NCI-H2029 (cell line): ENCODE data around the gene PFKL.

Experiments used
- DNase-seq: peaks from one replicate; lab custom pipeline; 2025; lab: John Stamatoyannopoulos, UW

Gene PFKL

DNA sequence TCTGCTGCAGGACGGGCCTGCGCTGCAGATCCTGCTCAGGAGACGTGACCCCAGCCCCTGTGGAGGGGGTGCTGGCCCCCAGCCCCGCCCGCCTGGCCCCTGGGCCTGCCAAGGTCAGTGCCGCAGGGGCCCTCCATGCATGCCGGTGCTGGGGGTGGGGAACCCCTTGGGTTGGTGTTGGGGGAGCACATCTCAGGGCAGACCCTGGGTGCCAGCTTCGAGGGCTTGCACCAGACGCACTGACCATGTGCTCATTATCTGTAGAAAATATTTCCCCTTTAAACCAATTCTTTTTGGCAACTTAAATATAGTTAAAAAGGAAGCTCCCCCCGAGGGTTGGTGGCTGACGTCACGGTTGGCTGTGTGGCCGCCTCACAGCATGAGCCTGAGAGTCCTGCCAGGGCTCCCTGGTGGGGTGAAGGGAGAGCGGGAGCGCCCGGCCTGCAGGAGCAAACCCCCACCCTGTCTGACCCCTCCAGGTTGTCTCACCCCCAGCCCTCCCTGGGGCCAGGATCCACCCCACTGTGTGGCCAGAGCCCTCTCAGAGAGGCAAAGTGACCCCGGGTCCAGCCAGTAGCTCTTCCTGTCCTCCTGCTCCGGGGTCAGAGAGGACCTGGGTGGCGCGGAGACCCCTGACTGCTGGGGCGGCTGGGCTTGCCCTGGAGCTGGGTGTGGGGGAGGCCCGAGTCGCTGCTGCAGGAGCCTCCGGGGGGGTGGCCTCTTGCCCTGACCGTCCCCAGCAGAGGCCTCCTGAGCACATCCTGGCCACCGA, 5.3 kb upstream of the PFKL start:
- no peak for DNase-seq

DNA sequence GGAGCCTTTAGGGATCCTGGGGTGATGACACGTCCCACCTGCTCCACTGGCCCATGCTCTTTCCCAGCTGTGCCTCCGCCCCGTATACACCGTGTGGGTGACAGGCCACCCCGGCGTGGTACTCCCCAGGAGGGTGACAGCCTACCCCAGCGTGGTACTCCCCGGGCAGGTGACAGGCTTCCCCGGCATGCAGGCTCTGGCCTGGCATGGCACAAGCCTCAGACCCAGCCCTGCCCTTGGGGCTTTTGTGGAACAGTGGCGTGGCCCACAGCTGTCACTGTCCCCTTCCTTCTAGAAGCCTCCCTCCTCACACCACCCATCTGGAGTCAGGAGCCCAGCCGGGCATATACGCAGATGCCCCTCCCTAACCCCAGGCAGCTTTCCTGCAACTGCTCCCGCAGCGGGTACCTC, 4.7 kb upstream of the PFKL start:
- no peak for DNase-seq

DNA sequence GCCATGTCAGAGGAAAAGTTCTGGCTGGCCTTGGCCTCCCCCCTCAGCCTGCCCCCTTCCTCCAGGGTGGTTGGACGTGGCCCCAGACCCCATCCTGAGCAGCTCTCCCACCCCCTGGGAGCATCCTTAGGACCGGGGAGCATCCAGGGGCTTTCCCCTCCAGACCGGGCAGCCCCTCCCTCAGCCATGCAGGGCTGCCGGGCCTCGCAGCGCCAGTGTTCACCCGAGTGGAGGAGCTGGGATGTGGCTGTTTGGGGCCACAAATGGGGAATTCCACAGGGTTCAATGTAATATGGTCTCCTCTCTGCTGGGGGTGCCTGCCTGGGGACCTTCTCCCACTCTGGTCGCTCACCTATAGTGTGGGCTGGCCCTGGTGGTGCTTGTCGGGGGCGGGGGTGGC, 4.2 kb upstream of the PFKL start:
- DNase-seq = no peak

DNA sequence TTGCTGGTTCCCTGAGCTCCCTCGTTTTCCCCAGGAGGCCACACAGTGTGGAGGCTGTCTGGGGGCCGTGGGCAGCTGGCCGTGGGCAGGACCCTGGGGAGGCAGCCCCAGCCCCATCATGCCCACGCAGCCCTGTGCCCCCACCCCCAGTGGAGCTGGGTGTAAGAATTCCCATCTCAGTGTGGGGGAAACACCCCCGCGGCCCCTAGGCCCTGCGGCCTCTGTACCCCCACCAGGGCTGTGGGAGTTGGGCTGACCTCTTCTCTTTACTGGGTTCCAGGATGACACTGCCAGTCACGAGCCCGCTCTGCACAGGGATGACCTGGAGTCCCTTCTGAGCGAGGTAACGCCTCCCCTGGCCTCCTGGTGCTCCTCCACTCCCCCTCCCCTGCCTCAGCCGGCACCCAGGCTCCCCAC, 3.7 kb upstream of the PFKL start:
- no peak for DNase-seq

DNA sequence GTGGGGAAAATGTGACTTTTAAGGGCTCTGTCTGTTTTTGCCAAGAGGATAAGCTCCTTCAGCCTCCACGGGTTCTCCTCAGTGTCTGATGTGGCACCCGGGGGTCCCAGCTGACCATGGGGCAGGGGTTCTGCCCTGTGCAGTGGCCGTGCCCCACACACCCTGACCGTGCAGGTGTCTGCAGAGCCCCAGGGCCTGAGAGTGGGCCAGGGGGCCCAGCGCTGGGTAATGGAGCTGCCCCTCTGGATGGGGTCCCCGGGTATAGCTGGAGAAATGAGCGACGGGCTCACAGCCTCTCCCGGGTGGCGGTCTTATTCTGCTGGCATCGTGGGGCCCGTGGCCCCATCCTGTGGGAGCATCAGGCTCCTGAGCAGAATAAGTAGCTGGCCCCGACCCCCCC, 2.9 kb upstream of the PFKL start:
- DNase-seq = no peak

DNA sequence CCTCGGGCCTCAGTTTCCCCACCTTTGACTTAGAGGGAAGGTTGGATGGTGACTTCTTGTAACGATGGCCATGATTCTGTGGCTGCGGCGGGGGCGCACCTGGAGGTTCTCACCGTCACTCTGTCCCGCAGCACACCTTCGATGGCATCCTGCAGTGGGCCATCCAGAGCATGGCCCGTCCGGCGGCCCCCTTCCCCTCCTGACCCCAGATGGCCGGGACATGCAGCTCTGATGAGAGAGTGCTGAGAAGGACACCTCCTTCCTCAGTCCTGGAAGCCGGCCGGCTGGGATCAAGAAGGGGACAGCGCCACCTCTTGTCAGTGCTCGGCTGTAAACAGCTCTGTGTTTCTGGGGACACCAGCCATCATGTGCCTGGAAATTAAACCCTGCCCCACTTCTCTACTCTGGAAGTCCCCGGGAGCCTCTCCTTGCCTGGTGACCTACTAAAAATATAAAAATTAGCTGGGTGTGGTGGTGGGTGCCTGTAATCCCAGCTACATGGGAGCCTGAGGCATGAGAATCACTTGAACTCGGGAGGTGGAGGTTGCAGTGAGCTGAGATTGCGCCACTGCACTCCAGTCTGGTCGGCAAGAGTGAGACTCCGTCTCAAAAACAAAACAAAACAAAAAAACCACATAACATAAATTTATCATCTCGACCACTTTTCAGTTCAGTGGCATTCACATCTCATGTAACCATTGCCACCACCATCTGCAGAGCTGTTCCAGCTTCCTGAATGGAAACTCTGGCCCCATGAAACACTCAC, 2.1 kb upstream of the PFKL start:
- peak; percentile 70 for DNase-seq

DNA sequence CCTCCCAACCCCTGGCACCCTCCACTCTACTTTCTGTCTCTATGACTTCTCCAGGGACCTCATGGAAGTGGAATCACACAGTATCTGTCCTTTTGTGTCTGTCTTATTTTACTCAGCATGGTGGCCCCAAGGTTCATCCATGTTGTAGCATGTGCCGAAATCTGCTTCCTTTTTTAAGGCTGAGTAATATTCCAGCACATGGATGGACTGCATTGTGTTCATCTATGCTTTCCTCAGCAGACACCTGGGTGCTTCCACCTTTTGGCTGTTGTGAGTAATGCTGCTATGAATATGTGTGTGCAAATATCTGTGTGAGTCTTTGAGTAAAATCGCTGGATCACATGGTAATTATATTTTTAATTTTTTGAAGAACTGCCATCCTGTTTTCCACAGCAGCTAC, 1.6 kb upstream of the PFKL start:
- DNase-seq = no peak

DNA sequence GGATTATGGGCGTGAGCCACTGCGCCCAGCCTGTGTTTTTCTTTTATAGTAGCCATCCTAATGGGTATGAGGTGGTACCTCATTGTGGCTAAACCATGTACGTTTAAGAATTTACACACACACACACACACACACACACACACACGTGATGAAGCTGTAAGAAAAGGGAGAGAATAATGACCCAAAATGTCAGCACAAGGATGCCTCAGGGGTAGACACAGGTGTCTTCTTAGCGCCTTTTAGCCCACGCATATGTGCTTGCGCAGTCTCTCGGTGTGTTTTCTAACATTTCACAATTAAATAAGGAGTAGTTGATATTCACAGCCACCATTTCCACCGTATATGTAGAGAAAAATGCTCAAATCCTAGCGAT, 782 bp upstream of the PFKL start:
- DNase-seq = no peak

DNA sequence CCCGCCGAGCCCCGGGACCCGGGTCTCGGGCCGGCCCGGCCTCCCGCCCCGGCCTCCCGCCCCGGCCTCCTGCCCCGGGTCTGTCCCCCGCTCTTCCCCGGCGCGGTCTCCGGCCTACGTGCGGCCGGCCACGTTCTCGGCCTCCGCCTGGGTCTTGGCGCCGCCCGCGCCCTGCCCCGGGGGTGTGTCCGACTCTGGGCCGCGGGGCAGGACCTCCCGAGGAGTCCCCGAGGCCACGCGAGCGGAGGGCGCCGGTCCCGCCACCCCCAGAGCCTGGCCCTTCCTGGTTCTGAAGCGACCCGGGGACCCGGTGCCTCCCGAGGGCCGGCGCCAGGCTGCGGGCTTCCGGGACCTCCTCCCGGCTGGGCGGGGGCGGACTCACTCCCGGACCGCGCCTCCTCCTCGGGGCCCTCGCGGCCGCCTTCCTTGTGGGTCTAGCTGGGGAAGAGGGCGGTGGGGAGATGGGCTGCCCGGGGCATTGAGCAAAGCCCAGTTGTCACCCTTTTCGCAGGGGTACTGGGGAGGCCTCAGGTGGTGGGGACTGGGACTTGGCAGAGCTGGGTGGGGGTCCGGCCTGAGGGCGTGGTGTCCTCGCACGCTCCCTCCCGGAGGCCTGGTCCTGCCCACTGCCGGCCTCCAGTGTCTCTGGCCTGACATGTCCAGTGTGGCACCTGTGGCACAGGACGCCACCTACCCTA, 558 bp downstream of the PFKL start:
- peak; percentile 36 for DNase-seq

DNA sequence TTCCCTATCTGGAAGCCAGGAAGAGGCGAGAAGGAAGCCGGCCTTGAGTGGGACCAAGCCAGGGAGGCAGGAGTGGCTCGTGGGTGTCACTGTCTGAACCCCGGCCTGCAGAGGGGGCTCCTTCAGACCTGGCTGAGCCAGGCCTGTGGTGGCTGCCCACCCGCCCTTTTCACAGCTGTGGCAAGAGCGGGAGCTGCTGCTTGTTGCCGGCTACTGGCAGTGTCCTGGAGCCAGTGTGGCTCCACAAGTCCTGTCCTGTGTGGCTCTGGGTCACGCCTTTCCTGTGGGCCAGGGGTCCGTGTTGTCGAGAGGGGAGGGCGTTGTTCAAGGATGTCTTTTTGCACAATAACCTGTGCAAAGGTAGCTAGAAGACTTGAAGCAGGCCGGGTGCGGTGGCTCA, 1.3 kb downstream of the PFKL start:
- DNase-seq = no peak

DNA sequence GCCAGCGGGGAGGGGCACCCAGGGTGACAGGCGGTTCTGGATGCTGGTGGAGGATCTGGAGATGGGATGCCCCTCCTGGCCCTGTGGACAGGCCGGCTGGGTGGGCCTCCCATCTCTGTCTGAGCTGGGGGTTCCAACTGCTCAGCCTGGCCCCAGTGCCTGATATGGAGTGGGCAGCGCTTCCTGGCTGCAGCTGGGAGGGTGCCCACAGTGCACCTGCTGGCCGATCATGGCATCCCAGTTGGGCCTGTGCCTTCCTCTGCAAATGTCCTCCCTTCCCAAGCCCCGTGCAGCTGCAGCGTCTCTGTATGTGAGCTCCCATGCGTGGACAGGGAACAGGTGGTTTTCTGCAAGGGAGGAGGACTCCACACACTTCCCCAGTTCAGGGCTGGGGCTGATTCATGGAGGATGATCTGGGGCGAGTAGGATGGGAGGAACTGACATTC, 2.1 kb downstream of the PFKL start:
- DNase-seq = peak; percentile 22

DNA sequence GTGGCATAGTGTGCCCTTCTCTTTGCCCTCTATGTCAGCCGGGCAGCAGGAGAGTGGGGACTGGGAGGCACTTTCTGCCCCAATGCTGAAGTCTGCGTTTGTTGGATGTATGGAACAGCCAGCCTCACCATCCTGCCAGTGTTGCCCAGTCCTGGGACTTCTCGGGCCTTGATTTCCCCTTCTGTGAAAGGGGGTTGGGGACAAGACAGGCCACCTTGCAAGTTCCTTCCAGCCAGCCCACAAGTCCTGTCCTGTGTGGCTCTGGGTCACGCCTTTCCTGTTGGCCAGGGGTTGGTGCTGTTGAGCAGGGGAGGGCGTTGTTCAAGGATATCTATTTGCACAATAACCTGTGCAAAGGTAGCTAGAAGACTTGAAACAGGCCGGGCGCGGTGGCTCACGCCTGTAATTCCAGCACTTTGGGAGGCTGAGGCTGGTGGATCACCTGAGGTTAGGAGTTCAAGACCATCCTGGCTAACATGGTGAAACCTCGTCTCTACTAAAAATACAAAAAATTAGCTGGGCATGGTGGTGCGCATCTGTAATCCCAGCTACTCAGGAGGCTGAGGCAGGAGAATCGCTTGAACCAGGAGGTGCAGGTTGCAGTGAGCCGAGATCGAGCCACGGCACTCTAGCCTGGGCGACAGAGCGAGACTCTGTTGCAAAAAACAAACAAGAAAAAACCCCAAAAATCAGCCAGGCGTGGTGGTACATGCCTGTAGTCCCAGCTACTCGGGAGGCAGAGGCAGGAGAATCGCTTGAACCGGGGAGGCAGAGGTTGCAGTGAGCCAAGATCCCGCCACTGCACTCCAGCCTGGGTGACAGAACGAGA, 2.9 kb downstream of the PFKL start:
- peak; percentile 40 for DNase-seq

DNA sequence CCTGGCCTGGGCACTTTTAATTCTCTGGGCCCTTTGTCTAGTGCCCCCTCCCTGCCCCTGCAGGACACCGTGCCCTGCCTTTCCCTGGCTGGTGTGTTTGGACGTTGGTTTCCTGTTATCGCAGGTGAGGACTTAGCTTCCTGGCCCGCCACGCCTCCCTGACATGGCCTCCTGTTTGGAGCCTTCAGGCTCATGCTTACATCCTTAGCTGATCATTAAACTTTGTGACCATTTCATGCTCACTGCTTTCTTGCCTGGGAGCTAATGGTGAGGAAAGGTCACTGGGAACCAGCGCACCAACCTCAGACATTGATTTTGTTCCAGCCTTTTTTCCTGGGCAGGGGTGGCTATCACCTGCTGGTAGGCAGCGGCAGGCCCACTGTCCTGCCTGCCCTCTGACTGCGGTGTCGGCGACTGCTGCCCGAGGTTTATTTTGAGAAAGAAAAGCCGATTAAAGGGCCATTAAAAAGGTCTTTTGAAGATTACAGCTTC, 3.7 kb downstream of the PFKL start:
- DNase-seq = no peak

DNA sequence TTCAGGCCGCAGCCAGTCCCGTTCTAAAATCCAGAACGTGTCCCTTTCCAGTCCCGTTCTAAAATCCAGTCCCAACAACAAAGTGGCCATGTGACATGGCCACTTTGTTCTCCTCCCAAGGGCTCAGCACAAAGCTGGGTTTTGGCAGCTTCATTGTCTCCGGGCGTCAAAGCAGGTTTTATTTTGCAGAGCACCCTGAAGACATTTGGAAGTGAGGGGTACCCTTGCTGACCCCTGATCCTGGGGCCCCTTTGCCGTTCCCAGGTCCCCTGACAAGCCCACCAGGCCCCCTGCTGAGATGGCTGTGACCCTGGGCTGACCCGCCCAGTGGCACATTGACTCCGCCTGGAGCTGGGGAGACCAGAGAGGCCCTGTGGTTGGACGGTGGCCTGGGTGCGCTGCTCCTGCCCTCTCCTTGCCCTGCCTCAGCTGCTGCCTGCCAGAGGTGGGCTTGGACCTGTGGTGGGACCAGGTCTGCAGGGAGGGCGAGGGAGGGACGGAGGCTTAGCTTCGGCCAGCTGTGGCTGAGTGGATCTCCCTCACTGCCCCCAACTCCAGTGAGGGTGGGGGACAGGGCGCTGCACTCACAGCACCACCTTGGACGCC, 4.3 kb downstream of the PFKL start:
- DNase-seq = no peak

DNA sequence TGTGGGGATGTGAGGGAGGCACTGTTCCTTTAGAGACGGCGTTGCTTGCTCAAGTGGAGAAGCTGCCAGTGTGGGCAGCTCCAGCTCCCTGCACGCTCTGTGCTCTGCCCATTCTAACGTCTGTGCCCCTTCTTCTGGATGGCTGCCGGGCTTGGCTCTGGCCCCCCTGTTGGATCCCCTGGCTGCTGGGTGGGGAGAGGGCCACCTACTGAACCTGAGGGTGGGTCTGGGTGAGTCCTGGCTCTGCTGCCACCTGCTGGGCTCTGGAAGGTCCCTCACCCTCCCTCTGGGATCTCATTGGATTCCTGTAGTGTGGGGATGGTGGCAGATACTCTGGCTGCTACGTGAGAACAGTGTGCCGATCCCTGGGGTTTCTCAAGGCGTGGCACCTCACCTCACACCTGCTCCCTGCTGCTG, 5.0 kb downstream of the PFKL start:
- no peak for DNase-seq

DNA sequence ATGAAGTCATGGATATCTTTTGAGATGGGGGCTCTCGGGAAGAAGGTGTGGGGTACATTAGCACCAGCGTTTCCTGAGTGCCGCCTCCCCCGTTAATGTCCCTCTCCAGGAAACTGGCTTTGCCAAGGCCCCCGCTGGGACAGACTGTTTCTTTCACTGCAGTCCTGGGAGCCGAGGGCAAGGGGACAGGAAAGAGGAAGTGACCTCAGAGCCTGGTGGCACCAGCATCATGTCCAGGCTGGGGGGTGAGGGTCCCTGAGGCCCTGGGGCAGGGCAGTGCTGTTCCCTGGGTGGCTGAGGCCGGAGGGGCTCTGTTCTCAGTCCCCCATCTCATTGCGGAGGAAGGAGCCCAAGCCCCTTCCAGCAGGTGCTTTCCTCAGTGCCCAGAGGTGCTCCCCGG, 5.8 kb downstream of the PFKL start:
- DNase-seq = no peak

DNA sequence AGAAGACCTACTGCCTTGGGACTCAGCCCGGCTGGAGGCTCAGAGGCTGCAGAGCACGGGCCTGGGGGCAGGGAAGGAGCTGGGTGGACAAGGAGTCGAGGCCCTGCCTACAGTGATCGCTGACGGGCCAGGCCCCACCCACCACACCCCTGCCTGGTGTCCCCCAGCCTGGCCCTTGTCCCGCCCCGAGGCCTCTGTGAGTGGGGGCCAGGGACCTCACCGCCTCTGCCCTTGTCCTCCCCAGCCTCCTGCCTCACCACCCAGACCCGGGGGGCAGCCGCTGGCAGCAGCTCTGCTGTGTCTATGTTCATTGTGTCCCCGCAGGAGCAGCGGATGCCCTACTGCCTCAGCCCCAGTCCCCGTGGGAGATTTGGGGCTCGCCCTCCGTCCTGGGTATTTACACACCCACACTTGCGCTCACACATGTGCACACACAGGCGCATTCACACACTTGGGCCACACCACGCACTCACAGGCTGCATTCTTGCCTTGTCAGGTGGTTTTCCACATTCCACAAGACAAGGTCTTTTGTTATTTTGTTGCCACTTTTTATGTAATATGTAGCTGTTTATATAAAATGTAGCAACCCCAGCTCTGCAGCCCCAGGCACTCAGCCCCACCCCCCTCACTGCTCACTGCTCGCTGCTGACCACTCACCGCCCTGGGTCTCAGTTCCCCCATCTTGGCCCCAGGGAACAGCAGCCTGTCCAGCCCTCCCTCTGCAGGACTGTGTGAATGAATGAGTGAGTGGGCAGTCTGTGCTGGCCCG, 7.3 kb downstream of the PFKL start:
- no peak for DNase-seq

DNA sequence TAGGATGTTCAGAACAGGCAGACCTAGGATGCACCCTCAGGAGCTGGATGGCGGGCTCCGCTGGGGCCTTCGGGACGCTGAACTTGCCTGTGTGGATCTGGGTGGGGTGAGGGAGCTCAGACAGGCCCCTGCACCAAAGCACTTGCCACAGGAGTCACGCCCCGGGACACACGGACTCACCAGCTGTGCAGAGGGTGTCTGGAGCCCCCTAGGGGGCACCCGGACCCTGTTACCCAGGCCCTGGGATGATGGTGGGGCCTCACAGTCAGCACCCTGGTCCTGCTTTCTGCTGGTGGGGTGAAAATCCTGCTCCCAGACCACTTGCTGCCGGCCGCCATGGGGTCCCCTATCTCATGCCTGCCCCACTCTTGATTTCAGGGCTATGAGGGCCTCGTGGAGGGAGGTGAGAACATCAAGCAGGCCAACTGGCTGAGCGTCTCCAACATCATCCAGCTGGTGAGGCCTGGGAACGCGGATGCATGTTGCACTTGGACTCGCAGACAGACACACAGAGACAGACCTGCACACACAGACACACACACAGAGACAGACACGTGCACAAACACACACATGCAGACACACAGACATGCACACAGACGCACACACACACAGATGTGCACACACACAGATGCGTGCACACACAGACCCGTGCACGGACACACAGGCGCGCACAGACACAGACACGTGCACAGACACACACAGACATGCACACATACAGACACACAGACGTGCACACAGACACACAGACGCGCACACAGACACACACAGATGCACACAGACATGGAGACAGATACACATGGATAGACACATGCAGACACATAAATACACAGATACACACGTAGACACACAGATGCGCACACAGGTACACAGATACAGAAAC, 11.0 kb downstream of the PFKL start:
- DNase-seq = no peak

DNA sequence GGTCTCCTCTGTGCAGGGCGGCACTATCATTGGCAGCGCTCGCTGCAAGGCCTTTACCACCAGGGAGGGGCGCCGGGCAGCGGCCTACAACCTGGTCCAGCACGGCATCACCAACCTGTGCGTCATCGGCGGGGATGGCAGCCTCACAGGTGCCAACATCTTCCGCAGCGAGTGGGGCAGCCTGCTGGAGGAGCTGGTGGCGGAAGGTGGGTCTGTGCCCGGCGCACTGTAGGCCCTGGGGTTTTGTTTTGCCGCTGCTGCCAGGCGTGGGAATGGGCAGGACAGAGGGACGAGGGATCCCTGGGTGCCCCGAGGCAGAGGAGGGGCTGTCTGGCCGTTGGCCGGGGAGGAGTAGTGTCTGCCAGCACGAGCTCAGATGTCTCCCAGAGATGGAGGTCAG, 12.2 kb downstream of the PFKL start:
- no peak for DNase-seq

DNA sequence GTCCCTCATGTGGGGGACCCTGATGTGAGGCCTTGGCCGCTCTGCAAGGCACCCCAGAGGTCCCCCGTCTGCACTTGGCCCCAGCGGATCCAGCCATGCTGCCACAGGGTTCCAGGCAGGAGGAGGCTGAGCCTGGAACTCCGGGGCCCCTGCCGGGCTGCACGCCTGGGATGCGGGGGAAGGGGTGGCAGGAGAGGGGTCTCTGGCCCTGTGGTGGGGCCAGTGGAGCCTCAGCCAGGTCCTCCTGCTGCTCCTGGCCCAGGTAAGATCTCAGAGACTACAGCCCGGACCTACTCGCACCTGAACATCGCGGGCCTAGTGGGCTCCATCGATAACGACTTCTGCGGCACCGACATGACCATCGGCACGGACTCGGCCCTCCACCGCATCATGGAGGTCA, 12.9 kb downstream of the PFKL start:
- no peak for DNase-seq
